ENCODE measurements around the gene PRKG1.

Gene PRKG1

GRCh38 chr10:51074238-51075028, at the start of gene PRKG1:
TSS of gene PRKG1 (plus strand) at chr10:51074487.
- Mint-ChIP-seq H3K27me3 (peaks cover 60% of the 10 kb centered on the region), H3K27ac (no peak within 1 kb of the TSS), H3K4me3 (peak within 1 kb of the TSS; percentile 75), H3K4me1 (ENCODE audit: low read depth) (peaks cover 15% of the 10 kb centered on the region), H3K36me3 (ENCODE audit: low read depth) (no peaks in the 10 kb centered on the region), H3K9me3 (no peaks in the 10 kb centered on the region)

DNA sequence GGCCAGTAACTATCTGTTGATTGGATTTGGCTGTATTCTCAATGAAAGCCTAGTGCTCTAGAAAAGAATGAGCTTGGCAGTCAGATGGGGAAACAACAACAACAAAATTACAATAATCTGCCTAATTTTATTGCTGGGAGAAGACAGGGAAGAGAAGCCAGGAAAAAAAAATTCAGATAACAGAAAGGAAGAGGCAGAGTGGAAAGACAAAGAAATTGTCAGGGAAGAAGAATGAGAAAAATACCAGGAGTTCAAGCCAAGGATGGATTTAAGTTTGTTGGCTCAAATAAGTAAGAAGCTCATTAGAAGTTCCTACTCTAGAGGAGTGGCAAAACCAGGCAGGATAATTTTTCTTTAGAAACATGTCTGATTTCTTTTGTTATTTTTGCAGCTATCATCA, 45.9 kb upstream of the PRKG1 start:
- Mint-ChIP-seq H3K4me1 (ENCODE audit: low read depth) (no peaks in the 10 kb centered on the region), H3K27me3 (no peaks in the 10 kb centered on the region), H3K27ac (no peak overlapping the region), H3K9me3 (no peaks in the 10 kb centered on the region), H3K4me3 (no peak overlapping the region), H3K36me3 (ENCODE audit: low read depth) (no peaks in the 10 kb centered on the region)

DNA sequence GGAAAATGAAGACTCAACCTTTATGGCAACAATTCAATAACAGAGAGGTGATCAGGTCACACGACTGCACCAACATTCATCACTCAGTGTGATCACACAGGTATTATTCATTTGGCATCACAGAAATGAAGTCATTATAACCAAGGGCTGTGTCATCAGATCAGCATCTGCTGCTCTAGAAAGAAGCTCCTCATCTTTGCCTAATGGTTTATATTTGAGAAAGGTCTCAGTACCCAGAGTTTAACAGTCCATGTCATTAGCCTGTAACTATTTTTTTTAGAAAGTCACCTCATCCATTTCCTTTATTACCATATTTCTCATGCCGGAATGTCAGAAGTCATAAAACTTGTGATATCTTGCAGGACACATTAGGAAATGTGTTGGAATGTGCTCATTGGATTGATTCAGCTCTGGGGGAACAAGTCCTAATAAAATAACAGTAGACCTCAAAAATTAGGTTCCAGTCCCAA, 45.1 kb upstream of the PRKG1 start:
- H3K4me1 Mint-ChIP-seq (ENCODE audit: low read depth): no peaks in the 10 kb centered on the region
- H3K9me3 Mint-ChIP-seq: no peaks in the 10 kb centered on the region
- no peaks in the 10 kb centered on the region for H3K27me3 Mint-ChIP-seq
- H3K4me3 Mint-ChIP-seq: no peak overlapping the region
- H3K27ac Mint-ChIP-seq: no peak overlapping the region
- no peaks in the 10 kb centered on the region for H3K36me3 Mint-ChIP-seq (ENCODE audit: low read depth)

GRCh38 chr10:51030480-51030879, 43.8 kb upstream of the PRKG1 start:
- Mint-ChIP-seq H3K27ac (no peak overlapping the region), H3K4me1 (ENCODE audit: low read depth) (no peaks in the 10 kb centered on the region), H3K9me3 (no peaks in the 10 kb centered on the region), H3K4me3 (no peak overlapping the region), H3K27me3 (no peaks in the 10 kb centered on the region), H3K36me3 (ENCODE audit: low read depth) (no peaks in the 10 kb centered on the region)

GRCh38 chr10:51031950-51032349, 42.3 kb upstream of the PRKG1 start:
- Mint-ChIP-seq H3K9me3 (no peaks in the 10 kb centered on the region), H3K27me3 (no peaks in the 10 kb centered on the region), H3K36me3 (ENCODE audit: low read depth) (no peaks in the 10 kb centered on the region), H3K27ac (no peak overlapping the region), H3K4me1 (ENCODE audit: low read depth) (no peaks in the 10 kb centered on the region), H3K4me3 (no peak overlapping the region)

DNA sequence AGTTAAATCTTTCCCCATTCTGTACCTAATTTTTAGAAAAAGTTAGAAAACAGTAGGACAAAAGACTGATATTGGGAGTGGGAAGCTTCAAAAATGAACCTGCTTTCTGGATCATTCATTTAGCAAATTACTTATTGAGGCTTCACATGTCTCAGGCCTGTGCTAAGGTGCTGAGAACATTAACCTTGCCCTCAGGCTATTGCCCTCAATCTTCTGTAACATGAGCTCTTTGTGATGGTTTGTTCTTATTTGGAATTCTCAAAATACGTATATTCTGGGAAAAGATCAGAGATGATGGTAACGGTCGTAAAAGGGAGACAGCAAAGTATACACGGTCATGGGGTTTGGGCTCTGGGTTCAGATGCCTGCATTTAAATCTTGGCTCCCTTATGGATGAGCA, 39.5 kb upstream of the PRKG1 start:
- no peaks in the 10 kb centered on the region for H3K36me3 Mint-ChIP-seq (ENCODE audit: low read depth)
- H3K4me1 Mint-ChIP-seq (ENCODE audit: low read depth): no peaks in the 10 kb centered on the region
- H3K27me3 Mint-ChIP-seq: no peaks in the 10 kb centered on the region
- no peaks in the 10 kb centered on the region for H3K9me3 Mint-ChIP-seq
- no peak overlapping the region for H3K27ac Mint-ChIP-seq
- H3K4me3 Mint-ChIP-seq: no peak overlapping the region

- Mint-ChIP-seq H3K9me3 (no peaks in the 10 kb centered on the region), H3K4me3 (no peak overlapping the region), H3K4me1 (ENCODE audit: low read depth) (no peaks in the 10 kb centered on the region), H3K27me3 (no peaks in the 10 kb centered on the region), H3K27ac (no peak overlapping the region), H3K36me3 (ENCODE audit: low read depth) (no peaks in the 10 kb centered on the region)
Measured at GRCh38 chr10:51035344-51035743, 38.9 kb upstream of the PRKG1 start.

DNA sequence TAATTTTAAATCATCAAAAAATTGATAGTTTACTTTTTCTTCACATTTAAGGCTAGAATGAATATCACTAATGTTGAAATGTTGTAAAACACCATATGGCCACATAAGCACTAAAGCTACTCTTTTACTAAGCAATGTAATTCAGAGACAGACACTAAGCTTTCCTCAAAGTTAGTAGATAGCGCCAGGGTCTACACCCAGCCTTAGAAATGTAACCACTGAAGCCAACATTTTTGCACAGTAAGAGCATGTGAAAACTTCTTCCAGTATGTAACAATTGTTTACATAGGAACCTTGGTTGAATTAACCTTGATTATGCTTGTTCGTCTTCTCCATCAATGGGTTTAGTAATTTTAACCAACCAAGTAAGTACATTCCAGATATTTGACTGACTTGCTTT, 28.4 kb upstream of the PRKG1 start:
- Mint-ChIP-seq H3K4me1 (ENCODE audit: low read depth) (no peaks in the 10 kb centered on the region), H3K4me3 (no peak overlapping the region), H3K9me3 (no peaks in the 10 kb centered on the region), H3K27me3 (no peaks in the 10 kb centered on the region), H3K36me3 (ENCODE audit: low read depth) (no peaks in the 10 kb centered on the region), H3K27ac (no peak overlapping the region)

DNA sequence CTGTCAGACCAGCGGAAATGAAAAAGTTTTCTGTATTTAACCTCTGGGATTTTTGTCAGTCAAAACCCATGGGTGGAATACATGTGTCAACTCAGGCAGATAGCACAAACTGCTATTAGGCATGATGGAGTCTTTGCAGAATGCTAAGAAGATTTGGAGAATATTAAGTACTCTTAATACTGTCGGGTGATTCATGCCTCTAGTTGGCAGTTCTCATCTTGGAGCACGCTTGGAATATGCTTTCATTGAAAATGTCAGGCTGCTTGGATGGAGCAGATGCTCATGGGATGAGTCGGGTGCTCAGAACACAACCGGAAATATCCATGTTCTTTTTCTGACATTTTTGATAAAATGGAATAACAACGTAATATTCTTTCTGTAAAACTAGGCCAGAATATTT, 27.6 kb upstream of the PRKG1 start:
- H3K9me3 Mint-ChIP-seq: no peaks in the 10 kb centered on the region
- no peaks in the 10 kb centered on the region for H3K36me3 Mint-ChIP-seq (ENCODE audit: low read depth)
- no peak overlapping the region for H3K27ac Mint-ChIP-seq
- H3K27me3 Mint-ChIP-seq: no peaks in the 10 kb centered on the region
- no peaks in the 10 kb centered on the region for H3K4me1 Mint-ChIP-seq (ENCODE audit: low read depth)
- no peak overlapping the region for H3K4me3 Mint-ChIP-seq

- Mint-ChIP-seq H3K4me3 (no peak overlapping the region), H3K27me3 (no peaks in the 10 kb centered on the region), H3K4me1 (ENCODE audit: low read depth) (no peaks in the 10 kb centered on the region), H3K27ac (no peak overlapping the region), H3K36me3 (ENCODE audit: low read depth) (no peaks in the 10 kb centered on the region), H3K9me3 (no peaks in the 10 kb centered on the region)
Measured at GRCh38 chr10:51047857-51048256, 26.4 kb upstream of the PRKG1 start.

DNA sequence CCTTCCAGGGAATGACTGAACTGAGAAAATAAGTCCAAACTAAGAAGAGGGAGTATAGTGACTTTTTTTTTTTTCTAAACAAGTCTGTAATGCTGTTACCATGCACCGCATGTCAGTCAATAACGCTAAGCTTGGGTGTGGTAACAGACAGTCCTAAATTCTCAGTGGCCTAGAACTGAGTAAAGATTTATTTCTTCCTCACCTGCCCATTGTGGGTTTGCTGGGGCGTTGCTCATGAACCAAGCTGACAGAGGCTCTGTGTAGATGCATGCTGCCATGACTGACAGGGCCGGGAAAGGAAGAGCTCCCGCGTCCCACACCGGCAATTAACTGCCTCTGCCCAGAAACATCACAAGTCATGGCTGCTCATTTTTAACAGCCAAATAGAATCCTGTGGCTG, 25.5 kb upstream of the PRKG1 start:
- Mint-ChIP-seq H3K9me3 (no peaks in the 10 kb centered on the region), H3K4me1 (ENCODE audit: low read depth) (no peaks in the 10 kb centered on the region), H3K27me3 (no peaks in the 10 kb centered on the region), H3K27ac (no peak overlapping the region), H3K36me3 (ENCODE audit: low read depth) (no peaks in the 10 kb centered on the region), H3K4me3 (no peak overlapping the region)

GRCh38 chr10:51052163-51052562, 22.1 kb upstream of the PRKG1 start:
- Mint-ChIP-seq H3K36me3 (ENCODE audit: low read depth) (no peaks in the 10 kb centered on the region), H3K4me3 (no peak overlapping the region), H3K27me3 (no peaks in the 10 kb centered on the region), H3K27ac (no peak overlapping the region), H3K9me3 (no peaks in the 10 kb centered on the region), H3K4me1 (ENCODE audit: low read depth) (no peaks in the 10 kb centered on the region)

- H3K27ac Mint-ChIP-seq: no peak overlapping the region
- H3K4me3 Mint-ChIP-seq: no peak overlapping the region
- no peaks in the 10 kb centered on the region for H3K27me3 Mint-ChIP-seq
- no peaks in the 10 kb centered on the region for H3K9me3 Mint-ChIP-seq
- H3K4me1 Mint-ChIP-seq (ENCODE audit: low read depth): no peaks in the 10 kb centered on the region
- H3K36me3 Mint-ChIP-seq (ENCODE audit: low read depth): no peaks in the 10 kb centered on the region
Measured at GRCh38 chr10:51057925-51058324, 16.4 kb upstream of the PRKG1 start.

DNA sequence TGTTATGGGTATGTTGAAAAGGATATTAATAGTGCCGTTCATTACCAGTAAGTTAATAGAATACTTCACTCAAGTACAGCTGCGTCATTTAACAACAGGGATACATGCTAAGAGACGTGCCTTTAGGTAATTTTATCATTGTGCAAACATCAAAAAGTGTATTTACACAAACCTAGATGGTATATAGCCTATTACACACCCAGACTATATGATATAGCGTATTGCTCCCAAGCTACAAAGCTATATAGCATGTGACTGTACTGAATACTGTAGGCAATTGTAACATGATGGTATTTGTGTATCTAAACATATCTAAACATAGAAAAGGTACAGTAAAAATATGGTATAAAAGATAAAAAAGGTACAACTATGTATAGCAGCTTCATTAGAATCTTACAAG, 11.1 kb upstream of the PRKG1 start:
- Mint-ChIP-seq H3K27me3 (no peaks in the 10 kb centered on the region), H3K4me1 (ENCODE audit: low read depth) (no peaks in the 10 kb centered on the region), H3K4me3 (no peak overlapping the region), H3K36me3 (ENCODE audit: low read depth) (no peaks in the 10 kb centered on the region), H3K27ac (no peak overlapping the region), H3K9me3 (no peaks in the 10 kb centered on the region)

DNA sequence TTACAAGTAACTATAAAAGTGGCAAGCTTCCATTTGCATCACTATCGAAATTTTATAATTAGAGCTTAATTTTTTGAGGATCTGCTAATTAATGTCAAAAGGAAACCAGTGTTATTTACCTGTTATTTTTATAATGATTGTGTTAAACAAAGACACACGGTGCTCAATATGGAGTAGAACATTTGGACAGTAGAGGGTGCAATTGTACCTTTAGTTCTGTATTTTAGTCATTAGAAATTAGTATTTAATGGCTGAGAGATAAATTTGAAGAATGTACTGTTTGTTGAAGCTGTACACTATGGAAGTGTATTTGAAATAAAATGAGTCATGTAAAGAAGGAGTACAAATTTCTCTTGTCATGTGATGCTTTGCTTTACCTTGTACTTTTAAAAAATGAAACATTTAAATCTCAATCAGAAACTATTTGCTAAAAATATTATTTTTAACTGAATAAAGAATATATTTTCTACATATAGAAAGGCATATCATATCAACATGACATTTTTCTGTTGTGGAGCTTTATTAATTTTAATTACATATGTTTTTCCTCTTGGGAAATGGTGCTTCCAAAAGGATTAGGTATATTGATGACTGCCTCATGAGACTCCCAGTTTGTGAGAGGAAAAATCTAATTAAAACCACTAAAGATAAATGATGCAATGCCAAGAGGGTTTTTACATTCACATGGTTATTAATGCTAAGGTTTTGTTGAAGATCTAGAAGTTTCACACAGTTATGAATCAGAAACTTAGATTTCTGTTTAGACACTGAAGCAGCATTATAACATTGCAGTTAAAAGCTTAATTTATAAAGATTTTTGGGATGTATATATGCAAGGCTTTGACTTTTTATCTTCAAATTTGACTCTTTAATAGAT, 10.4 kb upstream of the PRKG1 start:
- Mint-ChIP-seq H3K9me3 (no peaks in the 10 kb centered on the region), H3K4me3 (no peak overlapping the region), H3K27ac (no peak overlapping the region), H3K4me1 (ENCODE audit: low read depth) (no peaks in the 10 kb centered on the region), H3K27me3 (no peaks in the 10 kb centered on the region), H3K36me3 (ENCODE audit: low read depth) (no peaks in the 10 kb centered on the region)

Measured in stimulated activated naive CD8-positive, alpha-beta T cell treated with anti-CD3 and anti-CD28 coated beads, Interleukin-15, Interleukin-2, amounts not matched to agents 100 ng/mL and 50 ng/mL, for 24 hours (primary cell).